Mesenchymal stem cell (in vitro differentiated cells and primary cell): ENCODE measurements around the gene INS.

Source experiments
- DNase-seq: peaks from one replicate; pipeline ENCODE4 v3.0.0-alpha.2; 2013
- H2AFZ ChIP-seq: one replicate; pipeline ENCODE4 v1.6.1; 2013; ENCODE audit warnings: low read depth, mild to moderate bottlenecking, control low read depth, inconsistent platforms, low read length, moderate library complexity
- H2AK5ac ChIP-seq: 2 replicates; pipeline ENCODE4 v1.6.1; 2013; ENCODE audit warnings: low read length, moderate library complexity, mild to moderate bottlenecking, inconsistent platforms; ENCODE audit not compliant: severe bottlenecking
- H2BK120ac ChIP-seq: one replicate; pipeline ENCODE4 v1.6.1; 2013; ENCODE audit warnings: low read depth, mild to moderate bottlenecking, inconsistent platforms, low read length, moderate library complexity
- H2BK12ac ChIP-seq, 2 experiments: one replicate each; pipeline ENCODE4 v1.6.1; 2013; ENCODE audit warnings: inconsistent platforms in 2 of 2, low read length in 2 of 2, mild to moderate bottlenecking in 2 of 2, moderate library complexity in 2 of 2, control low read depth in 1 of 2
- H2BK15ac ChIP-seq: one replicate; pipeline ENCODE4 v1.6.1; 2013; ENCODE audit warnings: mild to moderate bottlenecking, low read depth, inconsistent platforms; ENCODE audit not compliant: poor library complexity, severe bottlenecking
- H2BK5ac ChIP-seq: 2 replicates; pipeline ENCODE4 v1.6.1; 2013; ENCODE audit warnings: low read depth, mild to moderate bottlenecking, low read length, control low read depth, inconsistent platforms; ENCODE audit not compliant: poor library complexity, severe bottlenecking
- H3K14ac ChIP-seq, 2 experiments: one replicate each; pipeline ENCODE4 v1.6.1; 2013; ENCODE audit warnings: inconsistent platforms in 2 of 2, low read length in 2 of 2, control low read depth in 1 of 2, mild to moderate bottlenecking in 1 of 2, moderate library complexity in 1 of 2
- H3K18ac ChIP-seq, 2 experiments: one replicate each; pipeline ENCODE4 v1.6.1; 2013; ENCODE audit warnings: inconsistent platforms in 2 of 2, low read length in 2 of 2, control low read depth in 1 of 2, low read depth in 1 of 2, mild to moderate bottlenecking in 1 of 2
- H3K23ac ChIP-seq, 2 experiments: one replicate each; pipeline ENCODE4 v1.6.1; 2013; ENCODE audit warnings: inconsistent platforms in 2 of 2, low read length in 2 of 2, mild to moderate bottlenecking in 2 of 2, moderate library complexity in 2 of 2, control low read depth in 1 of 2
- H3K27ac ChIP-seq: 2 replicates; pipeline ENCODE4 v1.5.1; 2013; ENCODE audit warnings: mild to moderate bottlenecking, moderate library complexity, low read length, control low read depth, inconsistent platforms; ENCODE audit not compliant: poor library complexity, severe bottlenecking
- H3K27me3 ChIP-seq, 2 experiments: 2 replicates each; pipeline versions ENCODE4 v1.6.1 to v1.7.0; 2013; ENCODE audit warnings: low read length in 2 of 2, mild to moderate bottlenecking in 2 of 2, moderate library complexity in 2 of 2, control low read depth in 1 of 2, inconsistent platforms in 1 of 2; ENCODE audit not compliant: control insufficient read depth in 1 of 2, insufficient read depth in 1 of 2
- H3K36me3 ChIP-seq, 2 experiments: 2 replicates each; pipeline versions ENCODE4 v1.6.1 to v1.7.0; 2013; ENCODE audit warnings: low read length in 2 of 2, control low read depth in 1 of 2, inconsistent platforms in 1 of 2, low read depth in 1 of 2, mild to moderate bottlenecking in 1 of 2; ENCODE audit not compliant: insufficient read depth in 2 of 2, control insufficient read depth in 1 of 2
- H3K4ac ChIP-seq, 2 experiments: one replicate each; pipeline ENCODE4 v1.6.1; 2013; ENCODE audit warnings: inconsistent platforms in 2 of 2, low read length in 2 of 2, mild to moderate bottlenecking in 2 of 2, moderate library complexity in 2 of 2, control low read depth in 1 of 2, low read depth in 1 of 2
- H3K4me1 ChIP-seq: 2 replicates; pipeline ENCODE4 v1.6.1; 2013; ENCODE audit warnings: low read depth, low read length, control low read depth; ENCODE audit not compliant: control insufficient read depth, insufficient read depth
- H3K4me2 ChIP-seq: 2 replicates; pipeline ENCODE4 v1.6.1; 2013; ENCODE audit warnings: low read length, mild to moderate bottlenecking, inconsistent platforms; ENCODE audit not compliant: poor library complexity, severe bottlenecking
- H3K4me3 ChIP-seq, 2 experiments: 2 replicates each; pipeline versions ENCODE4 v1.5.1 to v1.7.0; 2013; ENCODE audit warnings: low read length in 2 of 2, mild to moderate bottlenecking in 2 of 2, control low read depth in 1 of 2, low read depth in 1 of 2; ENCODE audit not compliant: insufficient read depth in 1 of 2
- H3K79me1 ChIP-seq: replicated peaks from 2 replicates; pipeline ENCODE4 v1.6.1; 2013; ENCODE audit warnings: mild to moderate bottlenecking, control low read depth, low read length, inconsistent platforms; ENCODE audit not compliant: poor library complexity, severe bottlenecking
- H3K9ac ChIP-seq: 2 replicates; pipeline ENCODE4 v1.7.0; 2013; ENCODE audit warnings: mild to moderate bottlenecking, low read length, moderate library complexity
- H3K9me3 ChIP-seq: 2 replicates; pipeline ENCODE4 v1.7.0; 2013; ENCODE audit warnings: mild to moderate bottlenecking, low read length; ENCODE audit not compliant: control insufficient read depth
- H4K8ac ChIP-seq: one replicate; pipeline ENCODE4 v1.6.1; 2013; ENCODE audit warnings: inconsistent platforms, mild to moderate bottlenecking, low read length, moderate library complexity
- H4K91ac ChIP-seq: one replicate; pipeline ENCODE4 v1.6.1; 2013; ENCODE audit warnings: mild to moderate bottlenecking, low read length, inconsistent platforms
- WGBS: methylation state at CpG from one replicate; pipeline ENCODE4 v1.1.7; 2013; ENCODE audit warnings: mixed read lengths; 5-methylcytosine and 5-hydroxymethylcytosine counted together

INS gene

DNA sequence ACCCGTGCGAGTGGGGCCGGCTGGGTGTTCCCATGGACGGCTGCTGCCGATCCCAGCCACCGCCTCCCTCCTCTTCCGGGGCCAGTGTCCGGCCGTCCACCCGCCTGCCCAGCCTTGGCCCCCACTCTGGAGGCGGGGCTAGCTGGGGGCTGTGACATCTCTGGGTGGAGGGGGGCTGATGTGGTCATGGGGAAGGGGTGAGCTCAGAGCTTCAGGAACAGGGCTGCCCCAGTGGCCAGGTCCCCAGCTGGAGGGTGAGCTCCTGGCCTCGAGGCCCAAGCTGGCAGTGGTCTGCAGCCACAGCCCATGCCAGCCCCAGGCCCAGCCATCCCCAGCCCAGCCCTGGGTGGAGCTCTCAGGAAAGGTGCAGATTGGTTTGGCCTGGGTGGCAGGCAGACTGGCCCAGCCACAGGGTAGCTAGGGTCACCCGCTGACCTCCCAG, 2.7 kb downstream of the INS start:
- Histone ChIP-seq H2BK15ac (no peak overlapping the region), H3K9me3 (no peaks in the 10 kb centered on the region), H3K4me1 (no peaks in the 10 kb centered on the region), H3K4me2 (no peak overlapping the region), H3K18ac (no peak overlapping the region), H2BK12ac (no peak overlapping the region), H2BK5ac (no peak overlapping the region), H4K91ac (no peak overlapping the region), H3K14ac (no peak overlapping the region), H2BK120ac (no peak overlapping the region), H3K23ac (no peak overlapping the region), H3K4me3 (no peak overlapping the region), H3K9ac (no peak overlapping the region), H3K27ac (no peak overlapping the region), H4K8ac (no peak overlapping the region), H3K4ac (no peak overlapping the region), H3K36me3 (no peaks in the 10 kb centered on the region), H2AFZ (no peak overlapping the region), H3K27me3 (peaks cover 15 to 51% of the 10 kb centered on the region in 2 experiments), H3K79me1 (no peaks in the 10 kb centered on the region), H2AK5ac (no peak overlapping the region)
- 74% methylated on average over 12 of the region's 13 CpGs for WGBS
- DNase-seq = no peak

DNA sequence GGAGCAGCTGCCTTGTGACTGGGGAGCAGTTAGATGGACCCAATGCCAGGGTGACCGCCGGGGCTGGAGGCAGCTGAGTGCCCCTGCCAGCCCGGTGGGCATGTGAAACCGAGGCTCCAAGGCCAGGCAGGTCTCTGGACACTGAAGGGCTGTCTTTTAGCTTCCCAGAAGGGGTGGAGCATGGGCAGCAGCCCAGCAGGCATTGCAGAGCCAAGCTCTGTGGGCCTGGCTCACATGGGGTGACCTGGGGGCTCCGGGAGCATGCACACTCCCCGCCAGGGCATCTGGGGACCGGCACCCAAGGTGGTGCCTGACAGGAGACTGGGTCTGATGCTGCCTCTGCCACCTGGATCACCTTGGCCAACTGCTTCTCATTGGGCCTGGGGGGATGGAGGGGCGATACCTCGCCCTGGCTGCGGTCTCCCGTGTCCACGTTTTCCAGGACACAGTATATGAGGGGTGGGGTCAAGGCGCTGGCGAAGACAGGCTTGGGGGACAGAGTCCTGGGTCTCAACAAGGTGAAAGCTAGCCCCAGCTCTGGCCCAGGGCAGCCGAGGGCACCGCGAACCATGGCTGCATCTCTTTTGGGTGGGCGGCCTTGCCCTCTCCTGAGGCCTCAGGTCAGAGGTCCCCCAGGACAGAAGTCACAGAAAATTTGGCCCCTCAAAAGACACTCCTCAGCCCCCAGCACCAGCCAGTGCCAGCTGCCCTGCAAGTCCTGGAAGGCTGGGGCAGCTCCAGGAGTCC, 3.5 kb downstream of the INS start:
- Histone ChIP-seq H3K23ac (no peak overlapping the region), H2BK12ac (no peak overlapping the region), H2AFZ (no peak overlapping the region), H3K4me3 (no peak overlapping the region), H3K27ac (no peak overlapping the region), H3K9me3 (no peaks in the 10 kb centered on the region), H3K9ac (no peak overlapping the region), H3K4me1 (no peaks in the 10 kb centered on the region), H4K8ac (no peak overlapping the region), H2BK15ac (no peak overlapping the region), H3K18ac (no peak overlapping the region), H3K14ac (no peak overlapping the region), H3K27me3 (peaks cover 21 to 56% of the 10 kb centered on the region in 2 experiments), H3K4ac (no peak overlapping the region), H3K36me3 (no peaks in the 10 kb centered on the region), H3K79me1 (no peaks in the 10 kb centered on the region), H3K4me2 (no peak overlapping the region), H2BK5ac (no peak overlapping the region), H4K91ac (no peak overlapping the region), H2AK5ac (no peak overlapping the region), H2BK120ac (no peak overlapping the region)
- WGBS = 76% methylated on average over 18 of the region's 18 CpGs
- no peak for DNase-seq

DNA sequence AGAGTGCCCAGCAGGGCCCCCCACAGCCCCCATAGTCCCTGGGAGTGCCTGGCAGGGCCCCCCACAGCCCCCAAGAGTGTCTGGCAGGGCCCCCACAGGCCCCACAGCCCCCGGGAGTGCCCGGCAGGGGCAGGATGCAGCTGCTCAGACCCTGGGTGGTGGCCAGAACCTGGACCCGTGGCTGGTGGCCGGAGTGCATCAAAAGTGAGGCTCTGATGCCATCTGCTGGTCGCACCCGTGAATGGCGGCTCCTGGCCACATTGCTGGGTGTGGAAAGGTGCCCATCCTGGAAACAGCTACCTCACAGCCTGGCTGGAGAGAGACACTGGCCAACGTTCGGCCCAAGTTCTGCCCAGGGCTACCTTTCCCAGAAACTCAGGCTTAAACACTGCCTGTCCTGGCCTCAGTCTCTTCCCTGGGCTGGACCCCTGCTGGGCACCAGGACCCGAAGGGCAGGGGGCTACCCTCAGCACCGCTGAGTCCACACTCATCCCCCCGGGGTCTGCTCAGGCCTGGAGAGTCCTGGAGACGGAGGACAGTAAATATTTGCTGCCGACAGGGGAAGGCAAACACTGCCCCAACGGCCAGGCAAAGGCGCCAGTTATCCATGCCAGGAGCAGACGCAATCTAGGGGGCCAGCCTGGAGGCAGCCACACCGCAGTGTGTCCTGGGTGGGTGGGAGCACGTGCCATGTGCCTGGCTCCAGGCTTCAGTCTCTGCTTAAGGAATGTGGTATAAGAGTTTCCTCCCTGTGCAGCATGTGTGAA, 4.4 kb downstream of the INS start:
- Histone ChIP-seq H3K27ac (no peak overlapping the region), H3K4ac (no peak overlapping the region), H3K79me1 (no peaks in the 10 kb centered on the region), H3K4me1 (peaks cover 1% of the 10 kb centered on the region), H3K14ac (no peak overlapping the region), H3K9me3 (no peaks in the 10 kb centered on the region), H2BK120ac (no peak overlapping the region), H2BK15ac (no peak overlapping the region), H2BK5ac (no peak overlapping the region), H3K4me2 (no peak overlapping the region), H3K18ac (no peak overlapping the region), H3K36me3 (no peaks in the 10 kb centered on the region), H3K23ac (no peak overlapping the region), H3K9ac (no peak overlapping the region), H4K8ac (no peak overlapping the region), H2AK5ac (no peak overlapping the region), H2BK12ac (no peak overlapping the region), H3K4me3 (no peak overlapping the region), H3K27me3 (peaks cover 22 to 61% of the 10 kb centered on the region in 2 experiments), H2AFZ (no peak overlapping the region), H4K91ac (no peak overlapping the region)
- WGBS = 42% methylated on average over 19 of the region's 19 CpGs
- DNase-seq = peak; percentile 48

DNA sequence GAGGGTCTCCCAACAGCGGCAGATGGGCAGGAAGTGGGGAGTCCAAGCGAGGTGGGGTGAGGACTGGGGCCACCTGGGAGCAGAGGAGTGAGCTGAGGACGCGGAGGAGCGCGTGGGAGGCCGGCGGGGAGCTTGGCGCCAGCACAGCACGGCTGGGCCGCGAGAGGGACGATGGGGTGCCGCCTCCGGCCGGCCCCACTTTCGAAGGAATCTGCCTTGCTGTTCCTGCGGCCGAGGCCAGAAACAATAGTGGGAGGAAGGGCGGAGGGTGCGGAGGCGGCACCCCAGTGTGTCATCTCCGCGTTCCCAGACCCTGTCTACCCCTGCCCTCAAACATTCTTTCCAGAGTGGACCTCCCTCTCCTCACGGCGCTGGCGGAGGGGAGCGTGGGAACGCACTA, 5.5 kb downstream of the INS start:
- Histone ChIP-seq H3K18ac (no peak overlapping the region), H3K36me3 (no peaks in the 10 kb centered on the region), H3K9me3 (no peaks in the 10 kb centered on the region), H3K4me2 (no peak overlapping the region), H2BK5ac (no peak overlapping the region), H3K4me3 (no peak overlapping the region), H2AK5ac (no peak overlapping the region), H2BK120ac (no peak overlapping the region), H3K4ac (no peak overlapping the region), H3K27me3 (peaks cover 28 to 72% of the 10 kb centered on the region in 2 experiments), H4K91ac (no peak overlapping the region), H3K27ac (no peak overlapping the region), H3K23ac (no peak overlapping the region), H3K79me1 (no peaks in the 10 kb centered on the region), H2BK12ac (no peak overlapping the region), H3K4me1 (peaks cover 2% of the 10 kb centered on the region), H2BK15ac (no peak overlapping the region), H4K8ac (no peak overlapping the region), H3K9ac (no peak overlapping the region), H2AFZ (no peak overlapping the region), H3K14ac (no peak overlapping the region)
- 74% methylated on average over 17 of the region's 29 CpGs for WGBS
- no peak for DNase-seq
